Esophagus squamous epithelium (tissue), 5 donors: ENCODE measurements around the gene COQ6. TPM values are rescaled to one million over a fixed set of nuclear protein-coding genes. Genes with fewer than 3 reads are reported as not detected.

Source experiments
- DNase-seq: peaks from one replicate; lab custom pipeline; 2025; lab: John Stamatoyannopoulos, UW
- H3K27ac ChIP-seq, 4 donors: fragments of 200-600 bp; sonication (generic); one replicate each; pipeline ENCODE4 v1.5.1; 2016 to 2019; ENCODE audit warnings: mild to moderate bottlenecking in 1 of 4
- H3K27me3 ChIP-seq, 4 donors: fragments of 200-600 bp; sonication (generic); 1 replicate in 3 of 4; 2 replicates in 1 of 4; pipeline versions ENCODE4 v1.5.1 to v1.6.0; 2017 to 2021; ENCODE audit warnings: antibody characterized with exemption in 1 of 4
- H3K36me3 ChIP-seq, 3 donors: fragments of 200-600 bp; sonication (generic); one replicate each; pipeline ENCODE4 v1.5.1; 2016 to 2019
- H3K4me1 ChIP-seq, 3 donors: fragments of 200-600 bp; sonication (generic); one replicate each; pipeline ENCODE4 v1.5.1; 2017 to 2019
- H3K4me3 ChIP-seq, 4 donors: fragments of 200-600 bp; sonication (generic); 1 replicate in 3 of 4; 2 replicates in 1 of 4; pipeline ENCODE4 v1.5.1; 2016 to 2019; ENCODE audit warnings: mild to moderate bottlenecking in 2 of 4, moderate library complexity in 1 of 4
- H3K9me3 ChIP-seq, 3 donors: fragments of 200-600 bp; sonication (generic); one replicate each; pipeline ENCODE4 v1.5.1; 2016 to 2019
- CTCF ChIP-seq, 6 experiments: fragments of 450-650 bp in 4 of 6; fragments of 200-600 bp in 2 of 6; sonication (generic) in 2 of 6; IDR thresholded peaks; one replicate each; pipeline ENCODE4 v1.5.1; 2016 to 2019; ENCODE audit warnings: antibody characterized with exemption in 6 of 6, mild to moderate bottlenecking in 4 of 6, moderate library complexity in 4 of 6
- POLR2A ChIP-seq, 4 donors: fragments of 450-650 bp; IDR thresholded peaks; one replicate each; pipeline ENCODE4 v1.6.1; 2017; ENCODE audit warnings: antibody characterized with exemption in 4 of 4, mild to moderate bottlenecking in 4 of 4, moderate library complexity in 3 of 4
- WGBS, 2 donors: methylation state at CpG; one replicate each; pipeline ENCODE4 v1.1.5; 2018; 5-methylcytosine and 5-hydroxymethylcytosine counted together
- intact Hi-C: fragments of 100-400 bp; cut with DNase I; formaldehyde crosslinking; loops from one replicate; pipeline ENCODE4 v1.15.0; 2022
- total RNA-seq, 4 donors: library from RNA; depleted of rRNA; stranded (reverse); fragments of >200 nt; gene quantifications; one replicate each; pipeline ENCODE4 v1.1.0, GENCODE V29; 2016
- donor health status: DM: yes; HTN: yes; CAD: no.

The COQ6 gene
- 10 to 100 TPM; 18.6 to 27.3 (median 23.6) TPM for total RNA-seq

- peak in 3 of 4 donors; percentile 14 to 87 (median 79) for TF ChIP-seq POLR2A (IDR thresholded peaks at IDR 0.05)
- peak in 3 of 6 experiments; percentile 6 to 24 (median 21) for TF ChIP-seq CTCF (IDR thresholded peaks at IDR 0.05)
- Histone ChIP-seq H3K4me3 (peak within 1 kb of the TSS; percentile 59 to 98 (median 84)), H3K36me3 (peaks cover 0 to 38% (median 0%) of the 10 kb centered on the region in 3 donors), H3K27ac (peak within 1 kb of the TSS; percentile 84 to 97 (median 92)), H3K4me1 (peaks cover 3 to 33% (median 5%) of the 10 kb centered on the region in 3 donors), H3K27me3 (no peaks in the 10 kb centered on the region), H3K9me3 (no peaks in the 10 kb centered on the region)
- peak; percentile 54 for DNase-seq
- intact Hi-C loops = no loop called here
- 0% methylated on average over 20 to 30 of the region's 70 CpGs for WGBS, 2 donors
Observed at GRCh38 chr14:73949752-73950734, at the start of gene COQ6, which contains the start of gene FAM161B. Gene COQ6 (plus strand): TSS chr14:73950302. CDS start chr14:73950333, 31 bp downstream. Gene FAM161B (minus strand): TSS chr14:73950094. CDS start chr14:73950026, 68 bp downstream.

- TF ChIP-seq POLR2A (IDR thresholded peaks at IDR 0.05) (no peak), CTCF (IDR thresholded peaks at IDR 0.05) (no peak)
Observed at GRCh38 chr14:73903028-73903427, 47.1 kb upstream of the COQ6 start.

GRCh38 chr14:73909681-73910080, 40.4 kb upstream of the COQ6 start:
- H3K27me3 ChIP-seq = no peaks in the 10 kb centered on the region
- WGBS, 2 donors = 88 to 100% methylated on average over 1 of the region's 1 CpG
- H3K36me3 ChIP-seq = peaks cover 8 to 100% (median 48%) of the 10 kb centered on the region in 3 donors
- no peaks in the 10 kb centered on the region for H3K4me1 ChIP-seq
- intact Hi-C loops = no loop called here
- TF ChIP-seq POLR2A (IDR thresholded peaks at IDR 0.05) = no peak
- no peak for TF ChIP-seq CTCF (IDR thresholded peaks at IDR 0.05)
- H3K4me3 ChIP-seq = no peak overlapping the region
- DNase-seq = no peak
- H3K27ac ChIP-seq = no peak overlapping the region
- H3K9me3 ChIP-seq = peaks cover 0 to 7% (median 0%) of the 10 kb centered on the region in 3 donors

More at GRCh38 chr14:73903028-73903427, 47.1 kb upstream of the COQ6 start:
- Histone ChIP-seq H3K27ac (no peak overlapping the region), H3K9me3 (no peaks in the 10 kb centered on the region), H3K4me1 (no peaks in the 10 kb centered on the region), H3K4me3 (no peak overlapping the region), H3K36me3 (peaks cover 14 to 98% (median 54%) of the 10 kb centered on the region in 3 donors), H3K27me3 (no peaks in the 10 kb centered on the region)
- 61 to 85% methylated on average over 3 of the region's 3 CpGs for WGBS, 2 donors
- intact Hi-C loops = no loop called here
- DNase-seq = no peak

GRCh38 chr14:73913256-73913655, 36.8 kb upstream of the COQ6 start:
- no peak for TF ChIP-seq POLR2A (IDR thresholded peaks at IDR 0.05)
- no peak for TF ChIP-seq CTCF (IDR thresholded peaks at IDR 0.05)
- Histone ChIP-seq H3K27me3 (no peaks in the 10 kb centered on the region), H3K4me1 (peaks cover 0 to 11% (median 0%) of the 10 kb centered on the region in 3 donors), H3K36me3 (peaks cover 0 to 97% (median 20%) of the 10 kb centered on the region in 3 donors), H3K9me3 (peaks cover 0 to 7% (median 0%) of the 10 kb centered on the region in 3 donors), H3K27ac (no peak overlapping the region), H3K4me3 (no peak overlapping the region)
- intact Hi-C loops = no loop called here
- no peak for DNase-seq
- 71 to 85% methylated on average over 3 of the region's 3 CpGs for WGBS, 2 donors
